GM10266 (cell line): ENCODE data around the gene PFDN2.

Experiments
- DNase-seq: peaks from one replicate; pipeline ENCODE4 v3.0.0; 2012; ENCODE audit errors: extremely low spot score
- CTCF ChIP-seq: IDR thresholded peaks from 2 replicates; pipeline ENCODE4 v1.5.1; 2012; ENCODE audit warnings: mild to moderate bottlenecking, low read depth; ENCODE audit not compliant: control insufficient read depth, insufficient read depth; ENCODE audit errors: missing control alignments

PFDN2 gene

GRCh38 chr1:161096530-161096929 is 21.3 kb downstream of the PFDN2 start:
- no peak for DNase-seq
- no peak for TF ChIP-seq CTCF

GRCh38 chr1:161096015-161096414 is 21.8 kb downstream of the PFDN2 start:
- peak; percentile 75 for DNase-seq
- TF ChIP-seq CTCF: no peak

- no peak for DNase-seq
- TF ChIP-seq CTCF: no peak
Observed at GRCh38 chr1:161095230-161095629, 22.6 kb downstream of the PFDN2 start.

- no peak for DNase-seq
Observed at GRCh38 chr1:161094481-161094880, 23.4 kb downstream of the PFDN2 start.

GRCh38 chr1:161092621-161093028 is 25.2 kb downstream of the PFDN2 start:
- no peak for TF ChIP-seq CTCF
- DNase-seq: peak; percentile 70

More at GRCh38 chr1:161094481-161094880, 23.4 kb downstream of the PFDN2 start:
- no peak for TF ChIP-seq CTCF

GRCh38 chr1:161091796-161092507 is 25.9 kb downstream of the PFDN2 start:
- no peak for DNase-seq
- no peak for TF ChIP-seq CTCF

- TF ChIP-seq CTCF: no peak
- DNase-seq: no peak
Observed at GRCh38 chr1:161091093-161091492, 26.7 kb downstream of the PFDN2 start.
